HEK293 (cell line): ENCODE data around the gene FNDC8.

Experiments used
- GLI4 ChIP-seq: fragments of 450-650 bp; formaldehyde crosslinking; IDR thresholded peaks from 2 replicates; pipeline ENCODE4 v1.5.1; 2016; ENCODE audit warnings: missing biosample characterization, missing genetic modification characterization
- KLF16 ChIP-seq: fragments of 450-650 bp; formaldehyde crosslinking; IDR thresholded peaks from 2 replicates; pipeline ENCODE4 v1.5.1; 2017; ENCODE audit warnings: missing biosample characterization, missing genetic modification characterization
- SP2 ChIP-seq: fragments of 450-650 bp; formaldehyde crosslinking; IDR thresholded peaks from 2 replicates; pipeline ENCODE4 v1.5.1; 2016; ENCODE audit warnings: missing biosample characterization, missing genetic modification characterization
- ZBTB20 ChIP-seq: fragments of 450-650 bp; formaldehyde crosslinking; IDR thresholded peaks from 2 replicates; pipeline ENCODE4 v1.5.1; 2016; ENCODE audit warnings: missing biosample characterization, missing genetic modification characterization
- ZNF175 ChIP-seq: fragments of 450-650 bp; formaldehyde crosslinking; IDR thresholded peaks from 2 replicates; pipeline ENCODE4 v1.5.1; 2016; ENCODE audit warnings: missing biosample characterization, missing genetic modification characterization
- ZNF26 ChIP-seq: fragments of 450-650 bp; formaldehyde crosslinking; IDR thresholded peaks from 2 replicates; pipeline ENCODE4 v1.5.1; 2016; ENCODE audit warnings: missing biosample characterization, missing genetic modification characterization
- ZNF404 ChIP-seq: fragments of 450-650 bp; formaldehyde crosslinking; IDR thresholded peaks from 2 replicates; pipeline ENCODE4 v1.5.1; 2017; ENCODE audit warnings: missing biosample characterization, missing genetic modification characterization
- ZNF423 ChIP-seq: fragments of 450-650 bp; formaldehyde crosslinking; IDR thresholded peaks from 2 replicates; pipeline ENCODE4 v1.5.1; 2016; ENCODE audit warnings: missing biosample characterization, missing genetic modification characterization
- ZNF488 ChIP-seq: fragments of 450-650 bp; formaldehyde crosslinking; IDR thresholded peaks from 2 replicates; pipeline ENCODE4 v1.5.1; 2016; ENCODE audit warnings: missing biosample characterization, missing genetic modification characterization
- ZNF560 ChIP-seq: fragments of 450-650 bp; formaldehyde crosslinking; IDR thresholded peaks from 2 replicates; pipeline ENCODE4 v1.5.1; 2017; ENCODE audit warnings: missing biosample characterization, missing genetic modification characterization, borderline replicate concordance
- ZNF768 ChIP-seq: fragments of 450-650 bp; formaldehyde crosslinking; IDR thresholded peaks from 2 replicates; pipeline ENCODE4 v1.5.1; 2018; ENCODE audit warnings: missing biosample characterization, mild to moderate bottlenecking, missing genetic modification characterization
- TF ChIP-seq, protein P1 (sequence below): fragments of 450-650 bp; formaldehyde crosslinking; IDR thresholded peaks from 2 replicates; pipeline ENCODE4 v1.5.1; 2016; ENCODE audit warnings: missing biosample characterization, missing genetic modification characterization
- TF ChIP-seq, protein P2 (sequence below): fragments of 450-650 bp; formaldehyde crosslinking; IDR thresholded peaks from 2 replicates; pipeline ENCODE4 v1.5.1; 2016; ENCODE audit warnings: missing biosample characterization, missing genetic modification characterization, low read depth

DNA sequence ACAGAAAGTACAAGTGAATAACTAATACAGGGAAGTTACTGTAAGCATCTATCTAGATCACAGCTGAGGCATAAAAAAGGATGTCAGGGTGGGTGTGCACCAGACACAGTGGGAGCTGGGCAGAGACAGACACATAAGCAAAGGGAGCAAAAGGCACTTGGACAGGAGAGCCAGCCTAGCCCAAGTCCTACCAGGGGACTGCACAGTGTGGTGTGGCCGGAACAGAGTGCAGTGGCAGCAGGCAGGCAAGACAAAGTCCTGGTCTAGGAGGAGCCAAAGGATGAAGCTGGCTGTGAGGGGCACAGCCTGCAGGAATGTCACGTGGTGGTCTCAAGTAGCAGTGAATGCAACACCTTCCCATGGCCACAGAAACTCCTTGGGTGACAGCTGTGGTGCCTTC is 23.6 kb upstream of the FNDC8 start:
- TF ChIP-seq, protein P1, sequence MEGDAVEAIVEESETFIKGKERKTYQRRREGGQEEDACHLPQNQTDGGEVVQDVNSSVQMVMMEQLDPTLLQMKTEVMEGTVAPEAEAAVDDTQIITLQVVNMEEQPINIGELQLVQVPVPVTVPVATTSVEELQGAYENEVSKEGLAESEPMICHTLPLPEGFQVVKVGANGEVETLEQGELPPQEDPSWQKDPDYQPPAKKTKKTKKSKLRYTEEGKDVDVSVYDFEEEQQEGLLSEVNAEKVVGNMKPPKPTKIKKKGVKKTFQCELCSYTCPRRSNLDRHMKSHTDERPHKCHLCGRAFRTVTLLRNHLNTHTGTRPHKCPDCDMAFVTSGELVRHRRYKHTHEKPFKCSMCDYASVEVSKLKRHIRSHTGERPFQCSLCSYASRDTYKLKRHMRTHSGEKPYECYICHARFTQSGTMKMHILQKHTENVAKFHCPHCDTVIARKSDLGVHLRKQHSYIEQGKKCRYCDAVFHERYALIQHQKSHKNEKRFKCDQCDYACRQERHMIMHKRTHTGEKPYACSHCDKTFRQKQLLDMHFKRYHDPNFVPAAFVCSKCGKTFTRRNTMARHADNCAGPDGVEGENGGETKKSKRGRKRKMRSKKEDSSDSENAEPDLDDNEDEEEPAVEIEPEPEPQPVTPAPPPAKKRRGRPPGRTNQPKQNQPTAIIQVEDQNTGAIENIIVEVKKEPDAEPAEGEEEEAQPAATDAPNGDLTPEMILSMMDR (tag by site-specific recombination) = no peak
- TF ChIP-seq ZNF488 (tag by site-specific recombination) = no peak
- TF ChIP-seq ZNF423 = no peak
- no peak for TF ChIP-seq ZNF175 (tag by site-specific recombination)
- no peak for TF ChIP-seq GLI4 (tag by site-specific recombination)
- no peak for TF ChIP-seq KLF16 (tag by site-specific recombination)
- no peak for TF ChIP-seq SP2 (tag by site-specific recombination)
- no peak for TF ChIP-seq ZBTB20 (tag by site-specific recombination)
- no peak for TF ChIP-seq ZNF26
- no peak for TF ChIP-seq ZNF404
- TF ChIP-seq, protein P2, sequence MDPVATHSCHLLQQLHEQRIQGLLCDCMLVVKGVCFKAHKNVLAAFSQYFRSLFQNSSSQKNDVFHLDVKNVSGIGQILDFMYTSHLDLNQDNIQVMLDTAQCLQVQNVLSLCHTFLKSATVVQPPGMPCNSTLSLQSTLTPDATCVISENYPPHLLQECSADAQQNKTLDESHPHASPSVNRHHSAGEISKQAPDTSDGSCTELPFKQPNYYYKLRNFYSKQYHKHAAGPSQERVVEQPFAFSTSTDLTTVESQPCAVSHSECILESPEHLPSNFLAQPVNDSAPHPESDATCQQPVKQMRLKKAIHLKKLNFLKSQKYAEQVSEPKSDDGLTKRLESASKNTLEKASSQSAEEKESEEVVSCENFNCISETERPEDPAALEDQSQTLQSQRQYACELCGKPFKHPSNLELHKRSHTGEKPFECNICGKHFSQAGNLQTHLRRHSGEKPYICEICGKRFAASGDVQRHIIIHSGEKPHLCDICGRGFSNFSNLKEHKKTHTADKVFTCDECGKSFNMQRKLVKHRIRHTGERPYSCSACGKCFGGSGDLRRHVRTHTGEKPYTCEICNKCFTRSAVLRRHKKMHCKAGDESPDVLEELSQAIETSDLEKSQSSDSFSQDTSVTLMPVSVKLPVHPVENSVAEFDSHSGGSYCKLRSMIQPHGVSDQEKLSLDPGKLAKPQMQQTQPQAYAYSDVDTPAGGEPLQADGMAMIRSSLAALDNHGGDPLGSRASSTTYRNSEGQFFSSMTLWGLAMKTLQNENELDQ (tag by site-specific recombination) = no peak
- no peak for TF ChIP-seq ZNF768 (tag by site-specific recombination)
- no peak for TF ChIP-seq ZNF560 (tag by site-specific recombination)
